K562 (cell line): ENCODE measurements around the gene ATP5MG. TPM values are rescaled to one million over a fixed set of nuclear protein-coding genes. Genes with fewer than 3 reads are reported as not detected.

ENCODE experiments used
- ARID1B ChIP-seq: fragments of 450-650 bp; IDR thresholded peaks from 2 replicates; pipeline ENCODE4 v1.6.1; 2016; ENCODE audit warnings: antibody characterized with exemption, mild to moderate bottlenecking, inconsistent platforms
- CBX1 ChIP-seq: sonication (generic); IDR thresholded peaks from 2 replicates; pipeline ENCODE4 v1.6.1; 2016; ENCODE audit warnings: antibody characterized with exemption, low read depth, mild to moderate bottlenecking
- CTBP1 ChIP-seq: fragments of 450-650 bp; IDR thresholded peaks from 2 replicates; pipeline ENCODE4 v1.6.1; 2016; ENCODE audit warnings: borderline replicate concordance
- FOXA3 ChIP-seq, 2 experiments: fragments of 450-650 bp in 1 of 2; sonication (generic) in 1 of 2; formaldehyde crosslinking; IDR thresholded peaks in 1 of 2; conservative IDR thresholded peaks in 1 of 2; 2 replicates each; pipeline versions ENCODE4 v1.4.0 to v1.8.0; 2020 to 2022; ENCODE audit warnings: mild to moderate bottlenecking in 2 of 2, missing genetic modification reagents in 1 of 2
- HCFC1 ChIP-seq: IDR thresholded peaks from 2 replicates; pipeline ENCODE4 v1.6.1; 2012; ENCODE audit warnings: low read depth, low read length, improper control_type of control experiment
- HSF4 ChIP-seq: fragments of 250-450 bp; sonication (Bioruptor Pico); IDR thresholded peaks from 2 replicates; pipeline ENCODE4 v2.1.2; 2022; ENCODE audit warnings: mild to moderate bottlenecking, moderate library complexity, borderline replicate concordance
- KAT7 ChIP-seq: sonication (generic); formaldehyde crosslinking; IDR thresholded peaks from 2 replicates; pipeline ENCODE4 v1.8.0; 2022; ENCODE audit warnings: missing genetic modification reagents, mild to moderate bottlenecking, borderline replicate concordance
- L3MBTL2 ChIP-seq: fragments of 450-650 bp; IDR thresholded peaks from 2 replicates; pipeline ENCODE4 v1.6.1; 2016; ENCODE audit warnings: mild to moderate bottlenecking, moderate library complexity
- MEF2D ChIP-seq: conservative IDR thresholded peaks from 2 replicates; pipeline ENCODE4 v1.6.1; 2016; ENCODE audit warnings: low read depth, missing genetic modification characterization, missing compliant biosample characterization
- NFIC ChIP-seq: fragments of 450-650 bp; IDR thresholded peaks from 2 replicates; pipeline ENCODE4 v1.6.1; 2017; ENCODE audit warnings: mild to moderate bottlenecking, inconsistent platforms
- OTX1 ChIP-seq: fragments of 450-650 bp; formaldehyde crosslinking; IDR thresholded peaks from 2 replicates; pipeline ENCODE4 v1.4.0; 2022; ENCODE audit warnings: mild to moderate bottlenecking
- SPI1 ChIP-seq: IDR thresholded peaks from 2 replicates; pipeline ENCODE4 v1.6.1; 2011; ENCODE audit warnings: low read depth, low read length, control low read depth, borderline replicate concordance
- YBX1 ChIP-seq: fragments of 450-650 bp; IDR thresholded peaks from 2 replicates; pipeline ENCODE4 v1.7.1; 2016; ENCODE audit warnings: mild to moderate bottlenecking
- YY1 ChIP-seq, 3 experiments: IDR thresholded peaks; 2 replicates each; pipeline ENCODE4 v1.6.1; 2011; ENCODE audit warnings: low read length in 2 of 3, mild to moderate bottlenecking in 2 of 3, moderate library complexity in 2 of 3, borderline replicate concordance in 1 of 3, control low read depth in 1 of 3, low read depth in 1 of 3; ENCODE audit not compliant: insufficient read depth in 3 of 3, insufficient replicate concordance in 2 of 3, control insufficient read depth in 1 of 3, insufficient read length in 1 of 3; ENCODE audit errors: extremely low read depth in 1 of 3
- ZNF212 ChIP-seq: fragments of 450-650 bp; formaldehyde crosslinking; IDR thresholded peaks from 2 replicates; pipeline ENCODE4 v1.4.0; 2020; ENCODE audit warnings: mild to moderate bottlenecking
- ZNF431 ChIP-seq: sonication (generic); formaldehyde crosslinking; IDR thresholded peaks from 2 replicates; pipeline ENCODE4 v1.8.0; 2022; ENCODE audit warnings: mild to moderate bottlenecking, missing genetic modification reagents
- polyA plus RNA-seq, 8 experiments: library from polyadenylated mRNA; depleted of rRNA in 4 of 8; stranded (reverse) in 5 of 8; unstranded in 3 of 8; fragments of >200 nt; fragmentation: Nextera tagmentation in 2 of 8; fragmentation: Illumina TruSeq in 1 of 8; extraction: Ambion mirVana in 2 of 8; extraction: Trizol in 1 of 8; gene quantifications; 2 replicates each; pipeline versions ENCODE4 v1.2.1 to v1.2.3, GENCODE V29; 2011 to 2014; ENCODE audit warnings: inconsistent platforms in 1 of 8, missing spikeins in 1 of 8
- total RNA-seq, 7 experiments: library from RNA; depleted of rRNA in 6 of 7; stranded (reverse); fragments of >200 nt in 6 of 7; fragmentation: Illumina TruSeq in 2 of 7; extraction: Trizol in 2 of 7; gene quantifications; 2 replicates each; pipeline versions ENCODE4 v1.2.1 to v1.2.3, GENCODE V29; 2011 to 2021; ENCODE audit warnings: low replicate concordance in 1 of 7
- TF ChIP-seq, protein P1 (sequence below), 2 experiments: fragments of 450-650 bp; IDR thresholded peaks; 2 replicates each; pipeline ENCODE4 v1.6.1; 2018; ENCODE audit warnings: mild to moderate bottlenecking in 2 of 2, low read depth in 1 of 2; ENCODE audit not compliant: partially characterized antibody in 2 of 2
- TF ChIP-seq, protein P2 (sequence below), 2 experiments: fragments of 200-800 bp in 1 of 2; sonication (Bioruptor generic) in 1 of 2; sonication (generic) in 1 of 2; formaldehyde crosslinking in 1 of 2; IDR thresholded peaks in 1 of 2; conservative IDR thresholded peaks in 1 of 2; 2 replicates each; pipeline versions ENCODE4 v1.5.0 to v1.6.1; 2016 to 2020; ENCODE audit warnings: missing compliant biosample characterization in 1 of 2, missing genetic modification characterization in 1 of 2, missing genetic modification reagents in 1 of 2
- TF ChIP-seq, protein P3 (sequence below): fragments of 250-450 bp; sonication (Bioruptor Pico); IDR thresholded peaks from 2 replicates; pipeline ENCODE4 v1.9.0; 2021; ENCODE audit warnings: mild to moderate bottlenecking, inconsistent platforms

The ATP5MG gene
- total and polyA plus RNA-seq, 9 of the 15 experiments (the other 6 are each of a cell fraction or from before 2014, with no cell fraction given): 301 to 2,138 (median 434) TPM

DNA sequence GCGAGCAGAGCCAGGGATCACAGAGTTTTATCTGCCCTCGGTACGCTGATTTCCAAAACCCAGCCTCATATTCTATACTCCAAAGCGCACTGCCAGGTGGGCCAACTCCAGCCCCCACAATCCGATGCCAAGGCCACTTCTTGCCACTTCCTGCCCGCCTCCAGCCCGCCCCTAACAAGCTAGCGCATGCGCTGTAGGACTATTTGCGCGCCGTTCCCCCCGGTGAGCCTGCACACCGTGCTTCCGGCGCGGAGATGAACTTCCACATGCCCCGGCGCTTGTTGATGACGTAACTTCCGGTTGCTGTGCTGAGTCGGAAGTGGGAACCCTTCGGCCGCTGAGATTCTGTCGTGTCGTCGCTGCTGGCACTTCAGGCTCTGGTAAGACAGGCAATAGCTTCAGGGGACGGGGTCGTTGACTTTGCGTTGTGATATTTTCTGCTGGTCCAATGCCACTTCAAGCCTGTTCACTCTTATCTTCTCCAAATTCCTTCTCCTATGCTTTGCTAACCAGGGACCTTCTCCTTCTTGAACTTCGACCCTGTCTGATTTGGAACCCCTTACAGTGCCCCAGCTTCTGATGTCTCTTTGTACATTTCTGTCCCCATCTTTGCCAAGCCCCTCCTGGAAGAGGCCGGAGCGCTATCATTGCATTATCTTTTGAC is 42.0 kb upstream of the ATP5MG start, which contains the start of gene UBE4A (continued):
- TF ChIP-seq, protein P1, sequence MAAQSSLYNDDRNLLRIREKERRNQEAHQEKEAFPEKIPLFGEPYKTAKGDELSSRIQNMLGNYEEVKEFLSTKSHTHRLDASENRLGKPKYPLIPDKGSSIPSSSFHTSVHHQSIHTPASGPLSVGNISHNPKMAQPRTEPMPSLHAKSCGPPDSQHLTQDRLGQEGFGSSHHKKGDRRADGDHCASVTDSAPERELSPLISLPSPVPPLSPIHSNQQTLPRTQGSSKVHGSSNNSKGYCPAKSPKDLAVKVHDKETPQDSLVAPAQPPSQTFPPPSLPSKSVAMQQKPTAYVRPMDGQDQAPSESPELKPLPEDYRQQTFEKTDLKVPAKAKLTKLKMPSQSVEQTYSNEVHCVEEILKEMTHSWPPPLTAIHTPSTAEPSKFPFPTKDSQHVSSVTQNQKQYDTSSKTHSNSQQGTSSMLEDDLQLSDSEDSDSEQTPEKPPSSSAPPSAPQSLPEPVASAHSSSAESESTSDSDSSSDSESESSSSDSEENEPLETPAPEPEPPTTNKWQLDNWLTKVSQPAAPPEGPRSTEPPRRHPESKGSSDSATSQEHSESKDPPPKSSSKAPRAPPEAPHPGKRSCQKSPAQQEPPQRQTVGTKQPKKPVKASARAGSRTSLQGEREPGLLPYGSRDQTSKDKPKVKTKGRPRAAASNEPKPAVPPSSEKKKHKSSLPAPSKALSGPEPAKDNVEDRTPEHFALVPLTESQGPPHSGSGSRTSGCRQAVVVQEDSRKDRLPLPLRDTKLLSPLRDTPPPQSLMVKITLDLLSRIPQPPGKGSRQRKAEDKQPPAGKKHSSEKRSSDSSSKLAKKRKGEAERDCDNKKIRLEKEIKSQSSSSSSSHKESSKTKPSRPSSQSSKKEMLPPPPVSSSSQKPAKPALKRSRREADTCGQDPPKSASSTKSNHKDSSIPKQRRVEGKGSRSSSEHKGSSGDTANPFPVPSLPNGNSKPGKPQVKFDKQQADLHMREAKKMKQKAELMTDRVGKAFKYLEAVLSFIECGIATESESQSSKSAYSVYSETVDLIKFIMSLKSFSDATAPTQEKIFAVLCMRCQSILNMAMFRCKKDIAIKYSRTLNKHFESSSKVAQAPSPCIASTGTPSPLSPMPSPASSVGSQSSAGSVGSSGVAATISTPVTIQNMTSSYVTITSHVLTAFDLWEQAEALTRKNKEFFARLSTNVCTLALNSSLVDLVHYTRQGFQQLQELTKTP (IDR thresholded peaks at IDR 0.05; ENCODE audit: low read depth in 1 of 2, partially characterized antibody in 2 of 2): peak in 1 of 2 experiments; percentile 40
- TF ChIP-seq YBX1 (no peak), MEF2D (tag) (no peak), CBX1 (peak; percentile 100), KAT7 (CRISPR knock-in tag) (peak; percentile 74; the same call in 1 of the 2 replicates), CTBP1 (0 out of 2 replicates have a peak, but pooled peaks have one; percentile 15), SPI1 (peak; percentile 20; the same call in 1 of the 2 replicates), NFIC (peak; percentile 20; the same call in 1 of the 2 replicates), OTX1 (no peak), YY1 (IDR thresholded peaks at IDR 0.05; ENCODE audit: borderline replicate concordance in 1 of 3, control insufficient read depth in 1 of 3, extremely low read depth in 1 of 3, insufficient read depth in 3 of 3, insufficient read length in 1 of 3, insufficient replicate concordance in 2 of 3, low read depth in 1 of 3, low read length in 2 of 3) (peak in 1 of 3 experiments; percentile 33), FOXA3 (CRISPR knock-in tag; conservative IDR thresholded peaks at IDR 0.05 in 1 of 2, IDR thresholded peaks at IDR 0.05 in 1 of 2) (no peak), ARID1B (peak; percentile 28), ZNF431 (no peak), HSF4 (no peak), ZNF212 (no peak), HCFC1 (peak; percentile 84), L3MBTL2 (peak; percentile 61)
- TF ChIP-seq, protein P2, sequence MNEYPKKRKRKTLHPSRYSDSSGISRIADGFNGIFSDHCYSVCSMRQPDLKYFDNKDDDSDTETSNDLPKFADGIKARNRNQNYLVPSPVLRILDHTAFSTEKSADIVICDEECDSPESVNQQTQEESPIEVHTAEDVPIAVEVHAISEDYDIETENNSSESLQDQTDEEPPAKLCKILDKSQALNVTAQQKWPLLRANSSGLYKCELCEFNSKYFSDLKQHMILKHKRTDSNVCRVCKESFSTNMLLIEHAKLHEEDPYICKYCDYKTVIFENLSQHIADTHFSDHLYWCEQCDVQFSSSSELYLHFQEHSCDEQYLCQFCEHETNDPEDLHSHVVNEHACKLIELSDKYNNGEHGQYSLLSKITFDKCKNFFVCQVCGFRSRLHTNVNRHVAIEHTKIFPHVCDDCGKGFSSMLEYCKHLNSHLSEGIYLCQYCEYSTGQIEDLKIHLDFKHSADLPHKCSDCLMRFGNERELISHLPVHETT (CRISPR knock-in tag; conservative IDR thresholded peaks at IDR 0.05 in 1 of 2, IDR thresholded peaks at IDR 0.05 in 1 of 2): peak in 1 of 2 experiments; percentile 78; a peak in 2 of 4 replicates
- TF ChIP-seq, protein P3, sequence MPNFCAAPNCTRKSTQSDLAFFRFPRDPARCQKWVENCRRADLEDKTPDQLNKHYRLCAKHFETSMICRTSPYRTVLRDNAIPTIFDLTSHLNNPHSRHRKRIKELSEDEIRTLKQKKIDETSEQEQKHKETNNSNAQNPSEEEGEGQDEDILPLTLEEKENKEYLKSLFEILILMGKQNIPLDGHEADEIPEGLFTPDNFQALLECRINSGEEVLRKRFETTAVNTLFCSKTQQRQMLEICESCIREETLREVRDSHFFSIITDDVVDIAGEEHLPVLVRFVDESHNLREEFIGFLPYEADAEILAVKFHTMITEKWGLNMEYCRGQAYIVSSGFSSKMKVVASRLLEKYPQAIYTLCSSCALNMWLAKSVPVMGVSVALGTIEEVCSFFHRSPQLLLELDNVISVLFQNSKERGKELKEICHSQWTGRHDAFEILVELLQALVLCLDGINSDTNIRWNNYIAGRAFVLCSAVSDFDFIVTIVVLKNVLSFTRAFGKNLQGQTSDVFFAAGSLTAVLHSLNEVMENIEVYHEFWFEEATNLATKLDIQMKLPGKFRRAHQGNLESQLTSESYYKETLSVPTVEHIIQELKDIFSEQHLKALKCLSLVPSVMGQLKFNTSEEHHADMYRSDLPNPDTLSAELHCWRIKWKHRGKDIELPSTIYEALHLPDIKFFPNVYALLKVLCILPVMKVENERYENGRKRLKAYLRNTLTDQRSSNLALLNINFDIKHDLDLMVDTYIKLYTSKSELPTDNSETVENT: 0 out of 2 replicates have a peak, but pooled peaks have one; percentile 60
